Fibroblast of skin of left biceps (primary cell): ENCODE results near the gene ITGA1.

Source experiments
- DNase-seq, 2 experiments: peaks; one replicate each; pipeline ENCODE4 v3.0.0-alpha.2; 2013; ENCODE audit warnings: low read depth in 2 of 2

ITGA1 gene

DNA sequence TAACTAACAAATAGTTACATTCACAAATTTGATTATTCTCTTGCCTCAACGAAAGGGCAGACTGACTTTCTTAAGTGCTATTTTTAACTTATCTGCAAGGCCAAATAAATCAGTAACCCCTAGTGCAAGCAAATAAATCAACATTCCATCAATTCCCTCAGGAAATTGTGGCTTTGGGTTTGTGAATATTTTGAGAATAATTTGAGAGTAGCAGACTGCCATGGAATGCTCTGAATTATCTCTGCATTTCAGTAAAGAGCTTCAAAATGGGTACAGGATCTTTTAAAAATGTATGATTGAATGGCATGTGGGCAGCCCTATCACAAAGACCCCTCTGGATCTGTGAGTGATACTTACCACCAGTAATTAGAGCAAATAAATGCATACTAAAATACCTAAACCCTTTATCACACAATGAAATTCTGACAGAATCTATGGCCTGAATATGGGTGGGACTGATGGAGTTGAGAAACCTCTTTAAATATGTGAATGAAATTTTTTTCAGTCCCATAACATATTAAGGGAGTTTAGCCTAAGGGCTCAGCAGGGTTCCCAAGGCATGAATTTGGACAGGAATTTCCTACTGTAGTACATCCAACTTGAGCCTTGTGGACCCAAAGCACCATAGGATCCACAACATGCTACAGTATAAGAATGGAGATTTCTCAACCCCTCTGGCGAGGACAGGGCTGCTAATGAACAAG is 109.0 kb downstream of the ITGA1 start:
- DNase-seq: peak; percentile 83 to 84

DNA sequence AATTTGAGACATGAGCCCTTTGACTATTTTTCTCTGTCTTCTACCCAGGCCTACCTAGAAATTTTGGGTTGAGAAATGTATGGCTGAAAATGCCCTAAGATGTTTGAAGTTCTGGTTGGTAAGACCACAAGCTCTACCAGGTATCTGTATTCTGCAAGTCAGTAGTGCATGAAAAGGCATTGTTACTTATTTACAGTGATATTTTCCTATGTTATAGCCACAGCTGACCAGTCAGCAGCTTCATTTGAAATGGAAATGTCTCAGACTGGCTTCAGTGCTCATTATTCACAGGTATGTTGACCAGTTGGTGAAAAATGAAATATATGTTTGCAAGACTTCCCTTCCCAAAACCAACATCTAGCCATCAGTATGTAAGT is 109.5 kb downstream of the ITGA1 start:
- no peak for DNase-seq

DNA sequence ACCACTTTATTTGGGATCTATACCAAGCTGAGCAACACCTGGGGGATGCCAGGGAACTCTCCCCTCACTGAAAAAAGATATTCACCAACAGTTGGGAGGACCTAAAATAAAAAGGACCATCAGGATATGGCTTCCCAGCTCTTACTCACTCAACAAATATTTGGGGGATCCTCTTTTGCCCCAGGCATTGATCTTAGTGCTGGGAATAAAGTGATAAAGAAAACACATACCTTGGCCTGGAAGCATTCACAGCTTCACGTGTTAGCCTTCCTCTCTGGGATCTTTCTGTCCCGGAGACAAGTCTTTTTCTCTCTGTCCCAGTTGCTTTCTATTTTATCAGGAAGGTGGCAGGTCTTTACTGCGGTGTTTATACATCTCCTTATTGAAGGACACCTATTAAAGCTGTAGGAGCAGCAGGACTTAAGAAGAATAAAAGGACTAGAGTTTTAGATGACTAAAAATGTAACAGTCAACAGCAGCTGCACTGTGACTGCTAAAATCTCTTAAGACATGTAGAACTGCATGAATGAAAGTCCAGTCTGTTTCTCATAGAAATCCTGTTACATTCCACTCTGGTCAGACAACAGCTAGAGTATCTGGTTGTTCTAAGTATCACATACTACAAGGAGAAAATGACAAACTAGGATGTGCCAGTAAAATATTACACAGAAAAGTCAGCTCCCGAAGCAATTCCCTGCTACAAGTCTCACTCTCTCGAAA is 111.4 kb downstream of the ITGA1 start:
- no peak for DNase-seq

DNA sequence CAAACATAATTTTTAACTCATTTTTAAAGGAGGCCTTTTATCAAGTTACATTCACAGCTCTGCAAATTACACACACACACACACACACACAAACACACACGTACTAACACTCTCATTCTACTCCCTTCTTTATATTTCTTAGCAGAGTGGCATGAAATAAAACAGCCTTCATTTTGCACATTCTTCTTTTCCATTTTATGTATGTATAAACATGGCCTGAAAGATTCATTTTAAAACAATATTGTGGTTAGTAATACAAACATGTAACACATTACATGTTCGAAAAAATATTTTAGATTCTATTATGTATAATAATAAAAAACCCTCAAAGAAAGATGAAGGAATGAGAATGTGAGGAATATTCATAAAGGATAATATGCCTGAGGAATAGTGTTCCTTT is 115.4 kb downstream of the ITGA1 start:
- no peak for DNase-seq

DNA sequence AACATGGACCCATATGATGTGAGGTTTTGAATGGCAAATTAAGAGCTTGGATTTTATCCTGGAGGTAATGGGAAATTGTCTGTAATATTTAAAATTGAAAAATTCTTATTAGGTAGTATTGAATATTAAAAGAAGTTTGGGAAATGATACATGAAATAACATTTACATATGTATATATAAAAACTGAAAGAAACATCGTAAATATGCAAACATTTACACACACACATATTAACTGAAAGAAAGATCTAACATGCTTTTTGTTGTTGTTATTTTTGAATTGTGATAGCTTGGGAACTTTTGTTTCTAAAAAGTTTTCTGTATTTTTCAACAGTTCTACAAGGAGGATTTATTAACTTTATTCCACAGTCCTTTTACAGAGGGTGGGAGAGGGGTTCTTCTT is 118.6 kb downstream of the ITGA1 start:
- no peak for DNase-seq

DNA sequence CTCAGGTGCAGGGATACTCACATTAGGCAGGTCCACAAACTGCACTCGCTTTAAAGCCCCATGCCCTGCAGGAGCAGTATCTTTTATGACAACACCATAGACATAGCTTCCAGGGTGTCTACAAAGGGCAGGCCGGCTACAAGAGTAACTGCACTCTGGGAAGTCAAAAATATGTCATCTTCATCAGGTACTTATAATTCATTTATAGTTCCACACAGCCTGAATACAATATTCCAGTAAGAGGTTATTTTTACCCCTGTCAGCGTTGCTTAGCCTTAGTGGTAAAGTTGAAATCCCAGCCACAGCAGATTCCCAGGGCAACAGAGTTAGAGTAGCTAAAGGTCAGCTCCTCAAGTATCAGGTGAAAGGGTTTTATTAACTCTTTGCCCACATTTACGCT is 119.1 kb downstream of the ITGA1 start:
- DNase-seq: no peak

DNA sequence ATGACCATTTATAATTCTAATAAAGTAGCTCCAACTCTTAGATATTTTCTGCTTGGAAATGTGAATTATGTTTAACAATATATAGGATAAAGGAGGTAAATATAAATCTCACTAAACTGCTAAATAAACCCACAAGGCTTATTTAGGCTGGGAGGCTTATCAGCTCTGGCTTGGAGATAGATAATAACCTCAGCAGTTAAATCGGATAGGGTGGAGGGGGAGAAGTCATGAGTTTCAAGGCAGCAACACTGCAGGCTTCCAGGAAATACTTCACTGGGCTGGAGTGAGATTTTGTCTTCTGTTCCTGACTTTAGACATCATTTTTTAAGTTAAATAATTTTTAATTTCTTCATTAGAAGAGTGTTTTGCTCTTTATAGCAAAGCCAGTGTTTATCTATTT is 121.5 kb downstream of the ITGA1 start:
- no peak for DNase-seq

DNA sequence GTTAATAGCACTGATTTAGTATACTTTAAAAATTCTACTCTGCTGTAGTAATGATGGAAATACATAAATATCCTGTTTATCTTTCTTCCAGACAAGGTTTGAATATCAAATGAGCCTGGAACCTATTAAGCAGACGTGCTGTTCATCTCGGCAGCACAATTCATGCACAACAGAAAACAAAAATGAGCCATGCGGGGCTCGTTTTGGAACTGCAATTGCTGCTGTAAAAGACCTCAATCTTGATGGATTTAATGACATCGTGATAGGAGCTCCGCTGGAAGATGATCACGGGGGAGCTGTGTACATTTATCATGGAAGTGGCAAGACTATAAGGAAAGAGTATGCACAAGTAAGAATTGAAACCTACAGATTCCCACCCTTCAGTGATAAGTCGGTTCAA is 122.4 kb downstream of the ITGA1 start:
- no peak for DNase-seq

DNA sequence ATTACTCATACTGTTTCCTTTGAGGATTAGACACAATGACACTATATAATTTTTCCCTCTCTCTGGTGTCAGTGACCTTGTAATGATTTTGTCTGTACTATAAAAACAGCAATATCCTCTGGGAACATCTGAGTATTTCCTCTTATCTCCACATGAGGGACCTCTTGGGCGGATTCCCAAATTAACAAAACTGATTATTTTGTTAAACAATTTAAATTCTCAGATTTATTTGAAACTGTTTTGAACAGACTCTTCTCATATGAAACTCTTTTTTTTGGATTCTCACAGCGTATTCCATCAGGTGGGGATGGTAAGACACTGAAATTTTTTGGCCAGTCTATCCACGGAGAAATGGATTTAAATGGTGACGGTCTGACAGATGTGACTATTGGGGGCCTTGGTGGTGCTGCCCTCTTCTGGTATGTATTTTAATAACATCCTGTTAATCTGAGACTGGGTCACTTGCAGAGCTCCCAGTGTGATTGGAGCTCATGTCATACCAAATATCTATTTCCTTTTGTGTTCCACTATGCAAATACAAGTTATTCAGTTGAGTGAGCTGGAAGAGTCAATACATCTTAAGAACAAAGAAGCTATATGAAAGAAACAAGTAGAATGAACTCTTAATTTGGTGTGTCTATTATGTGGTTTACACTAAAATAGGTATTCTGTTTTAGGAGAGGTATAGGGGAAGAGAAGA is 127.6 kb downstream of the ITGA1 start:
- peak; percentile 32 to 38 for DNase-seq

DNA sequence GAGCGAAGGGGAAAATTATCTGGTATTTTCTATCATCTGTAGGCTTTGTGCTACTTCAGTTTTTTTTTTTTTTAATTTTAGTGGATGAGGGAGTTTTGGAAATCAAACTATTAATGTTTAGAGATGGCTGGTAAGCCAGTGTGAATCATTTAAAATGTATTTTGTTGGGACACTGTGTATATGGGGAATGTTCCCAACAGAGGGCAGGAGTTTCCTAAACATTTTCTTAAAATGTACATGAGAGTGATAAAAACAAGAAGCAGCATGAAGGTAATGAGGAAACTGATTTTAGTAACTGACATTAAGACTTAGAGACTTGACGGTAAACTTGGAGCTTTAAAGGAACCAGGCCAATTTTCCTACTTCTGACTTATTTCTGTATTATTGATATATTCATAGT is 133.2 kb downstream of the ITGA1 start:
- no peak for DNase-seq

DNA sequence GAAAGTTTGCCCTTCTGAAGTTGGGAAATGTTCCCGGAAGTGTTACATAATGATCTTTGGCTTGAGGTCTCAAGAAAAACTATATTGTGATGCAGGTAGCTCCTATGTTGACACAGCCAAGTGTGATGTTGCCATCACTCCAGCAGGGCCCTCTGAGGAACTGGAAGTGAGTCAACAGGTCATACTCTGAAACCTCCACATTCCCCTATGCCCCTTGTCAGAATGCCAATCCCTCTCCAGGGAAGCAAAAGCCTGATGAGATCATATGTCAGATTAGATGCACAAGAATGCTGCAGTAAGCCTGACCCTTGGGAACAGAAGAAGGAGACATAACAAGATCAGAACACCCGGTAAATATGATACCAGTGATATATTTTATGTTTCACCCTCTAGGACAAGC is 134.7 kb downstream of the ITGA1 start:
- DNase-seq: peak; percentile 46 to 51

DNA sequence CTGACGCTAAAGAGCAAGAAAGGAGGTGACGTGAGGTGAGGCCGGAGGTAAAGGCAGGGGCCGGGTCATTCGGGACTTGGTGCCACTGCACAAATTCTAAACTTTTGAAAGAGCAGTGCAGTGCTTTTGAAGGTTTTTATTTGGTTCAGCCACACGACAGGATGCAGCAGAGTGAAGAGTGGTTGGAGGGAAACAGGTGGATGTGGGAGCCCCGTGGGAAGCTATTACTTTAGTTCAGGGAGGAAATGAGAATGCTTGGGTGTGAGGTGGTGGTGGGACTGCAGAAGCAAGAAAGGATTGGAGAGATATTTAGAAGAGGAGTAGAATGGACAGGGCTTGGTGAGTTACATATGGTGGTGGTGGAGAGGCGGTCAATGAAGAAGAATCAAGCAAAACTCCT is 136.7 kb downstream of the ITGA1 start:
- DNase-seq: no peak

DNA sequence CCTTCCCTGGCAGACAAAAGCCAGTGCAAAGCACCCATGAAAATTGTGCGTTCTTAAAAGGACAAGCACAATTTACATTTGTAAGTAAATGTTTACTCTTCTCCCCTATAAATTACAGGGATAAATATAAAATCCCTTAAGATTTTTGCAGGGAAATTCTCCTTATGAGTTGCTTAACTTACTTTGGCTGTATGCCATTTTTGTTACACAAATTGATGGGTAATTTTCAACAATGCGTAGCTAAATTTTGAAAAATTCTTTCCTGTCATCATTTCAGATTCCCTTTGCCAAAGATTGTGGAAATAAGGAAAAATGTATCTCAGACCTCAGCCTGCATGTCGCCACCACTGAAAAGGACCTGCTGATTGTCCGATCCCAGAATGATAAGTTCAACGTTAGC is 137.3 kb downstream of the ITGA1 start:
- no peak for DNase-seq

DNA sequence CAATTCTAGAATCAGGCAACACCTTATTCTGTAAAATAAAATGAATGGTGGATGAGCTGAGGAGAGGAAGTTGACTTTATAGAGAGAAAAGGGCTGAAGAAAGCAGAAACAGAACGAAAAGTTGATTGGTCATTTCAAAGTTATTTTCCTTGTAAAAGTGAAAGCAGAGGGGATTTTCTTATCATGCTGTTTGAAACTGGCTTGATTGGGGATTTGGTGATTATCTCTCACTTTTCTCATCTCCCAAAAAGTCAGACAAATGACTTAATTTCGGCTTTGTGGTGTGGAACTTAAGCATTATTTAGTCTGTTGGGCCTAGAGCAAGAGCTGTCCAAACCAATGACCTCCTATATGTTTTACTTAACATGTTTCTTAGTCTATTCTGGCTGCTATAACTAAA is 141.0 kb downstream of the ITGA1 start:
- DNase-seq: no peak

DNA sequence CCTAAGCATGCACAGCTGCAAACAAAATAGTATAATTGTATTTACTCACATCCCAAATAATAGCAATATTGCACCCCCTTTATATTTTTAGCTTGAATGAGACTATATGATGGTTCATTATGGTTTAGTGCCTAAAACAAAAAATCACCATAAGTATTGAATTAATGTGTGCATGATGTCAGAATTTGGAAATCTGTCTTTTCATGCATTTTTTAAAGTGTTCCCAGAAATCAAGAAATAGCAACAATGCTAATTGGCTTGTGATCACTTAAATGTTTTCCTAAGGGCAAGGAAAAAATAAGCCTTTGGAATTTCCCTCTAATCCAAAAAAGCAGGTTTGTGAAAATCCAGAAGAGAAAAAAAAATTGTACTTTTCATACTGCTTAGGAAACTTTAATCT is 150.5 kb downstream of the ITGA1 start:
- no peak for DNase-seq

DNA sequence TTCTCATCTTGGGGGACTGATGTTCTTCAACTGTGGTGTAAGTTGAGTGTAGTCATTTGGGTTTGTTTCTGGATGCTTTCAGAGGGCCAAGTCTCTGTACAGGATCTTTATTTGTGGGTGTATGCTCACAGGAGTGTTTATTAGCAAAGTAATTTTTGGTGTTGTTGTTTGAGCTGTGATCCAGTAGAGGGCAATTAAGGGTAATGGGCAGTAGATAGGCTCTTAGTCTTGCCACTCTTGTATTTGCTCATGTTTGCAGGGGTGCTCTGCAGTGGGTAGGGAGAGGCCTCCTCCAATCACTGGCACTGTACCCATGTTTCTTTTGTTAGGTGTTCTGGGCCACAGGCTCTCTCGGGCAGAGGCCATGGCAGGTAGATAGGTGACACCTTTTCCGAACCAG is 155.6 kb downstream of the ITGA1 start:
- no peak for DNase-seq

DNA sequence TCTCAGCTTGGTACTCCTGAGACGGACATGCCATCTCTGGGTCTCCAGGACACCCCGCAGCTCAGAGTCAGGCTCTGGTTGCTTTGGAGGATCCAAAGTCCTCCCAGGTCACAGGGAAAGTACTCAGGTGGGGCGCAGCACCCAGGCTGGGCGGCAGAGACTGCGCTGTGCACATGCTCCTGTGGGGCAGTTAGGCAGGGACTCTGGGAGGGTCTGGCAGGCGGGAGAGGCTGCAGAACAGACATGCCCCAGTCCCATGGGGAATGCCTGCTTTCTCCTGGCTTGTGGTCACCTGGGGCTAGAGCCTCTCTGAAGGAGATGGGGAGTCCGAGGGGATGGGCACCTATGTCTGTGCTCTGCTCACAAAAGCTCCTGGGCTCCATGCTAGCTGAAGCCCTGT is 156.1 kb downstream of the ITGA1 start:
- no peak for DNase-seq

DNA sequence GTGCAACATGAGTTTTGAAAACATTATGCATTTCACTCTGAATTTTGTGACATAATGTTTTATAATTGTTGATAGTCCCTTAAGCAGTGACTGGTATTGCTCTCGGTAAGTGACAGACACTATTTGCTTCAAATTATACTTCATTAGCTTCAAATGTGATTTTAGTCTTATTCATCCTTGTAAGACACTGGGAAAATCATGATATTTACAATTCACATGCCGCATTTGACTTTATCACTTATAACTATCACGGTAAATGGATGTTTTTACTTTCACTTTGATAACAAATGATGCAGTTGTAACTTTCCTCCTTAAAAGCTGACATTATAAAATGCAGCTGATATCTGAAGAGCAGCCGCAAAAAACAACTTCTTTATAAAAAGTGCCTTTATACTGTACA is 157.3 kb downstream of the ITGA1 start:
- DNase-seq: no peak

DNA sequence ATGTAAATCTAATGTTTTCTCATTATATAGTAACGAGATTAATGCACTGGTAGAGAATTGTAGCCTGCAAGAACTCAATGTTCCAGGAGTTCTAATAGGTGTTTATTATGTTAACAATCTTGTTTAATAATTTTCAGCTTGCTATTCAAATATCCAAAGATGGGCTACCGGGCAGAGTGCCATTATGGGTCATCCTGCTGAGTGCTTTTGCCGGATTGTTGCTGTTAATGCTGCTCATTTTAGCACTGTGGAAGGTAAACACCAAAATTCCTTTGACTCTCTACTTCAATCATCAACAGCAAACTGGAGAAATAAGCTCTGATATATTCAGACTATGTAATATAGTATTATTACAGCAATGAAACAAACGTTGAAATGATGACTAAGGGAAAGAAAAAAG is 159.5 kb downstream of the ITGA1 start:
- DNase-seq: no peak

DNA sequence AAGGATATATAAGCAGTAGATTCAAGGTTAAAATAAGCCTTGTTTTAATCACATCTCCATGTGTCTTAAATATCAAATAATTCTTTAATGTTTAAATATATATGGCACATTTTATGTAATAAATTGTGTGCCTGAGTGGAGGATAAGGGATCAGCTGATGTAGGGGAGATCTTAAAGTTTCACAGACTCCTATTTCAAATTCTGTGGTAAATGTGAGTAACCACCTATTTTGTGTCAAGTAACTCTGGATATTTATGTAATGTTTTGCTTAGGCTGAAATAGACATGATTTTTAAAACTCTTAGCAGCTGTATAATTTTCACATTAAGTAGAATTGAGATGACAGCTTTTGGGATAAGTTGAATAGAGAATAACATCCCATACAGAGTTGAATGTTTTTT is 160.1 kb downstream of the ITGA1 start:
- DNase-seq: no peak

DNA sequence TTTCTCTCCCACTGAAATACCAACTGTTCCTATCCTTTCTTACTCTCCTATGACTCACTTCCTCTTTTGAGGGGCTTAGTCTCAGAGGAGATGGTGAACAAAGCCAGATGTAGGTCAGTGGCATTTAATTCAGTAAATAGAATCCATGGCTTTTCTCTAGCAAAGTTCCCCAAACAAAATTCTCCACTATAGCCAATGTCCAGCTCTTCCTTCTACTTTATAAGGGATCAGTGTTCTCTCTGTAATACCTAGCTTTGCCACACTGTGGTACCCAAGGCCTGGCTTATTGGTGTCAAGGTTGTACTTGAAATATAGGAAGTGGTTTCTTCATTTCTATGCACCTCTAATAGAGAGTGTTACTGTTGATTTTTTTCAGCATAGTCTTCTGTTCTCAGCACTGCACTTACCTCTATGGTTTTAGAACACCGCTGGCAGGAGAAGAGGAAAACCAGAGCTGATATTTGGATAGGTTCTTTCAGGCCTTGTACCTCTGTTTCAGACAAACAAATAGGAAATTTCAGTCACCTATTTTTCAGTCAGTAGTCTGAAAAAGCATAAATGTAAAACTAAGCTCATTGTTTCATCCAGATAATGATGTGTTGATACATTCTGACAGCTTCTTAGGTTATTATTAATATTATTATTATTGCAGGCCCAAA is 160.8 kb downstream of the ITGA1 start:
- peak; percentile 44 to 54 for DNase-seq

DNA sequence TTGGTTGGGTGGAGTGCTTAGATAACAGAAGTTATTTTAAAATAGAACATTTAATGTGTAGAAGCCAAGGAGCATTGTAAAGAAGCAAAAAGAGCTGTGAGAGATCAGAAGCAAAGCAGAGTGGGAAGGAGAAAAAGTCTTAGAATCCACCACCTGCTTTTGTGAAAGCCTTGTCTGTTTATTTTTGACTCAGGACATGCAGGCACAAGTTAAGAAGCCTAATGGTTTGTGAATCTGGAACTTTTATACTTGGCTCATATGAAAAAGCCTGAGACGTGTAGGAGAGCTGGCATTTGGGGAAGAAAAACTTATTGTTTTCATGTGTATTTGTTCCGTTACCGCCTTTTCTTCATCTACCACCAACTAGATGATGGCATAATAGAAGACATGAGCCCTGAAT is 163.0 kb downstream of the ITGA1 start:
- DNase-seq: no peak

DNA sequence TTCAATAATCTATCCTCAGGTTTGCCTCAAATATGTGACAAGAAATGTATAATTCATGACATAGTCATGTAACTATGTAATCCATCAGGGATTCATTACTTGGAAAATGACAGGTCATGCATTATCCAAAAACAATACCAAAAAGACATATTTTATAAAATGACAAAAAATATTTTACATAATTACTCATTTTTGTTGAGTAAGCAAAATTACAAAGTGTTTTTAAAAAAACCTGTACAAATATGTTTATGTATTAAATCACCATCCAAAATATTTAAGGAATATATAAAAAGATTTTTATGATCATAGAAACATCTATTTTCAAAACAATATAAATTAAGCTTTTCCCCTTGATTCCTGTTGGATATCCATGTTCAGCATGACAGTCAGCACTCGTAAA is 164.8 kb downstream of the ITGA1 start:
- DNase-seq: no peak
